GM23338 (cell line): ENCODE results near the gene FAT1. TPM values are rescaled to one million over a fixed set of nuclear protein-coding genes. Genes with fewer than 3 reads are reported as not detected.
A peak's percentile ranks its signal among the peaks of the same experiment; 100 is the strongest.

Experiments used
- ATAC-seq: fragments of 200-7000 bp; cut with Tn5 transposase; 3 replicates; pipeline ENCODE4 v1.9.1; 2020
- DNase-seq: peaks from one replicate; pipeline ENCODE4 v3.0.0-alpha.2; 2015; ENCODE audit warnings: low spot score
- H2AFZ ChIP-seq: fragments of 200-600 bp; sonication (generic); 2 replicates; pipeline ENCODE4 v1.8.0; 2016; ENCODE audit warnings: antibody characterized with exemption, mild to moderate bottlenecking, moderate library complexity
- H3F3A ChIP-seq: fragments of 200-600 bp; sonication (generic); replicated peaks from 2 replicates; pipeline ENCODE4 v1.8.0; 2017; ENCODE audit warnings: antibody characterized with exemption, mixed run types, low read depth
- H3K27ac ChIP-seq: fragments of 200-600 bp; sonication (generic); 2 replicates; pipeline ENCODE4 v1.6.1; 2016; ENCODE audit warnings: low read depth
- H3K27me3 ChIP-seq: fragments of 200-600 bp; sonication (generic); 2 replicates; pipeline ENCODE4 v1.8.0; 2016; ENCODE audit warnings: mild to moderate bottlenecking, mixed run types, moderate library complexity; ENCODE audit not compliant: insufficient read depth
- H3K36me3 ChIP-seq: fragments of 200-600 bp; sonication (generic); 2 replicates; pipeline ENCODE4 v1.8.0; 2016; ENCODE audit warnings: mild to moderate bottlenecking; ENCODE audit not compliant: insufficient read depth
- H3K4me1 ChIP-seq: fragments of 200-600 bp; sonication (generic); 2 replicates; pipeline ENCODE4 v1.8.0; 2016; ENCODE audit warnings: mild to moderate bottlenecking, moderate library complexity; ENCODE audit not compliant: insufficient read depth
- H3K4me2 ChIP-seq: fragments of 200-600 bp; sonication (generic); 2 replicates; pipeline ENCODE4 v1.7.1; 2017; ENCODE audit warnings: mixed run types
- H3K4me3 ChIP-seq: fragments of 200-600 bp; sonication (generic); 2 replicates; pipeline ENCODE4 v1.6.1; 2016; ENCODE audit warnings: mixed run types
- H3K79me2 ChIP-seq: fragments of 200-600 bp; sonication (generic); replicated peaks from 2 replicates; pipeline ENCODE4 v1.8.0; 2017; ENCODE audit warnings: mild to moderate bottlenecking; ENCODE audit not compliant: insufficient read depth
- H3K9me2 ChIP-seq: fragments of 200-600 bp; sonication (generic); 2 replicates; pipeline ENCODE4 v1.8.0; 2017; ENCODE audit not compliant: insufficient read depth
- H4K20me1 ChIP-seq: fragments of 200-600 bp; sonication (generic); replicated peaks from 2 replicates; pipeline ENCODE4 v1.8.0; 2017; ENCODE audit warnings: mild to moderate bottlenecking; ENCODE audit not compliant: insufficient read depth
- H3K27ac Mint-ChIP-seq: 2 replicates; pipeline ENCODE4 v1.8.0; 2020; ENCODE audit warnings: inconsistent platforms, mild to moderate bottlenecking, moderate library complexity, mixed read lengths
- H3K27me3 Mint-ChIP-seq: 3 replicates; pipeline ENCODE4 v1.8.0; 2022; ENCODE audit warnings: low read depth, mild to moderate bottlenecking, moderate library complexity, mixed read lengths, inconsistent platforms; ENCODE audit not compliant: insufficient read depth, poor library complexity
- H3K36me3 Mint-ChIP-seq: 3 replicates; pipeline ENCODE4 v1.8.0; 2021; ENCODE audit warnings: low read depth, mild to moderate bottlenecking, inconsistent platforms, moderate library complexity, mixed read lengths
- H3K4me1 Mint-ChIP-seq: 3 replicates; pipeline ENCODE4 v1.8.0; 2020; ENCODE audit warnings: mild to moderate bottlenecking, inconsistent platforms, mixed read lengths
- H3K4me3 Mint-ChIP-seq: 3 replicates; pipeline ENCODE4 v1.8.0; 2021; ENCODE audit warnings: moderate library complexity, mild to moderate bottlenecking, inconsistent platforms, mixed read lengths
- H3K9me3 Mint-ChIP-seq: 3 replicates; pipeline ENCODE4 v1.8.0; 2020; ENCODE audit warnings: moderate library complexity, mild to moderate bottlenecking, inconsistent platforms, mixed read lengths
- CREB1 ChIP-seq: fragments of 250-450 bp; sonication (Bioruptor Pico); IDR thresholded peaks from 2 replicates; pipeline ENCODE4 v1.5.0; 2020; ENCODE audit warnings: low read depth, mild to moderate bottlenecking, moderate library complexity
- ETS1 ChIP-seq: IDR thresholded peaks from 2 replicates; pipeline ENCODE4 v1.6.1; 2016; ENCODE audit warnings: antibody characterized with exemption
- EZH2 ChIP-seq: fragments of 200-600 bp; sonication (generic); IDR thresholded peaks from one replicate; pipeline ENCODE4 v1.8.0; 2017; ENCODE audit warnings: antibody characterized with exemption, mild to moderate bottlenecking, low read depth; ENCODE audit not compliant: unreplicated experiment
- POLR2AphosphoS5 ChIP-seq: IDR thresholded peaks from 2 replicates; pipeline ENCODE4 v1.6.1; 2016; ENCODE audit warnings: antibody characterized with exemption, low read depth
- STAT1 ChIP-seq: IDR thresholded peaks from one replicate; pipeline ENCODE4 v1.6.1; 2016; ENCODE audit warnings: antibody characterized with exemption; ENCODE audit not compliant: unreplicated experiment
- ZNF114 ChIP-seq: fragments of 250-450 bp; sonication (Bioruptor Pico); IDR thresholded peaks from 2 replicates; pipeline ENCODE4 v1.5.0; 2020; ENCODE audit warnings: mild to moderate bottlenecking, moderate library complexity
- ZNF331 ChIP-seq: fragments of 250-450 bp; sonication (Bioruptor Pico); IDR thresholded peaks from 2 replicates; pipeline ENCODE4 v1.5.0; 2020; ENCODE audit warnings: low read depth, mild to moderate bottlenecking, moderate library complexity
- polyA plus RNA-seq: library from polyadenylated mRNA; unstranded; fragments of >200 nt; fragmentation: Nextera tagmentation; extraction: Ambion mirVana; gene quantifications from 2 replicates; pipeline ENCODE4 v1.2.1, GENCODE V29; 2016
- total RNA-seq: library from RNA; depleted of rRNA; stranded (reverse); fragments of >200 nt; shearing (Covaris generic); gene quantifications from 2 replicates; pipeline ENCODE4 v1.2.3, GENCODE V29; 2014
- TF ChIP-seq, protein P1 (sequence below), 2 experiments: fragments of 200-600 bp in 1 of 2; sonication (generic) in 1 of 2; conservative IDR thresholded peaks; 2 replicates each; pipeline versions ENCODE4 v1.5.1 to v1.6.1; 2016 to 2017; ENCODE audit warnings: antibody characterized with exemption in 2 of 2, low read depth in 2 of 2, mild to moderate bottlenecking in 2 of 2, moderate library complexity in 1 of 2
- TF ChIP-seq, protein P2 (sequence below): IDR thresholded peaks from one replicate; pipeline ENCODE4 v1.6.1; 2018; ENCODE audit warnings: antibody characterized with exemption; ENCODE audit not compliant: unreplicated experiment

The FAT1 gene
- total and polyA plus RNA-seq, 2 experiments from 2014 or later, result 37.6 to 137 TPM

DNA sequence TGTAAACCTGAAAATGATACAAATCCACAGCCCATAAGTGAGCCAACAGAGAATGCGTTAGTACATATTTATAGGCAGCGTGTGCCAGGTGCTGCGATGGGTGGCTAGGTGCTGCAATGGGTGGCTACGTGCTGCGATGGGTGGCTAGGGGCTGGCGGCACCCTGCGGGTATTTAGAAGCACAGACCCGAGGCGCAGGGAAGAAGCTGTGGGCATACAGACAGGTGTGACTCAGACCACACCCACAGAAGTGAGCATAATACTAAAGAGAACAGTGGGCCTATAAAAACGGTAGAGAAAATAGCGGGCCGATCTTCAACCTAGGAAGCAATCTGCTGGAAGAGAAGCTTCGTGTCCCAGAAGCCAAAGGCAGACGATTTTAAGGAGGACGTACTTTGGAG lies 81.1 kb downstream of the FAT1 start (continued):
- TF ChIP-seq, protein P1, sequence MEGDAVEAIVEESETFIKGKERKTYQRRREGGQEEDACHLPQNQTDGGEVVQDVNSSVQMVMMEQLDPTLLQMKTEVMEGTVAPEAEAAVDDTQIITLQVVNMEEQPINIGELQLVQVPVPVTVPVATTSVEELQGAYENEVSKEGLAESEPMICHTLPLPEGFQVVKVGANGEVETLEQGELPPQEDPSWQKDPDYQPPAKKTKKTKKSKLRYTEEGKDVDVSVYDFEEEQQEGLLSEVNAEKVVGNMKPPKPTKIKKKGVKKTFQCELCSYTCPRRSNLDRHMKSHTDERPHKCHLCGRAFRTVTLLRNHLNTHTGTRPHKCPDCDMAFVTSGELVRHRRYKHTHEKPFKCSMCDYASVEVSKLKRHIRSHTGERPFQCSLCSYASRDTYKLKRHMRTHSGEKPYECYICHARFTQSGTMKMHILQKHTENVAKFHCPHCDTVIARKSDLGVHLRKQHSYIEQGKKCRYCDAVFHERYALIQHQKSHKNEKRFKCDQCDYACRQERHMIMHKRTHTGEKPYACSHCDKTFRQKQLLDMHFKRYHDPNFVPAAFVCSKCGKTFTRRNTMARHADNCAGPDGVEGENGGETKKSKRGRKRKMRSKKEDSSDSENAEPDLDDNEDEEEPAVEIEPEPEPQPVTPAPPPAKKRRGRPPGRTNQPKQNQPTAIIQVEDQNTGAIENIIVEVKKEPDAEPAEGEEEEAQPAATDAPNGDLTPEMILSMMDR (conservative IDR thresholded peaks at IDR 0.05; ENCODE audit: low read depth in 2 of 2), result no peak
- TF ChIP-seq POLR2AphosphoS5 (no peak), STAT1 (no peak), ZNF331 (CRISPR knock-in tag) (no peak), EZH2 (no peak), ETS1 (no peak), ZNF114 (CRISPR knock-in tag) (no peak)
- TF ChIP-seq, protein P2, sequence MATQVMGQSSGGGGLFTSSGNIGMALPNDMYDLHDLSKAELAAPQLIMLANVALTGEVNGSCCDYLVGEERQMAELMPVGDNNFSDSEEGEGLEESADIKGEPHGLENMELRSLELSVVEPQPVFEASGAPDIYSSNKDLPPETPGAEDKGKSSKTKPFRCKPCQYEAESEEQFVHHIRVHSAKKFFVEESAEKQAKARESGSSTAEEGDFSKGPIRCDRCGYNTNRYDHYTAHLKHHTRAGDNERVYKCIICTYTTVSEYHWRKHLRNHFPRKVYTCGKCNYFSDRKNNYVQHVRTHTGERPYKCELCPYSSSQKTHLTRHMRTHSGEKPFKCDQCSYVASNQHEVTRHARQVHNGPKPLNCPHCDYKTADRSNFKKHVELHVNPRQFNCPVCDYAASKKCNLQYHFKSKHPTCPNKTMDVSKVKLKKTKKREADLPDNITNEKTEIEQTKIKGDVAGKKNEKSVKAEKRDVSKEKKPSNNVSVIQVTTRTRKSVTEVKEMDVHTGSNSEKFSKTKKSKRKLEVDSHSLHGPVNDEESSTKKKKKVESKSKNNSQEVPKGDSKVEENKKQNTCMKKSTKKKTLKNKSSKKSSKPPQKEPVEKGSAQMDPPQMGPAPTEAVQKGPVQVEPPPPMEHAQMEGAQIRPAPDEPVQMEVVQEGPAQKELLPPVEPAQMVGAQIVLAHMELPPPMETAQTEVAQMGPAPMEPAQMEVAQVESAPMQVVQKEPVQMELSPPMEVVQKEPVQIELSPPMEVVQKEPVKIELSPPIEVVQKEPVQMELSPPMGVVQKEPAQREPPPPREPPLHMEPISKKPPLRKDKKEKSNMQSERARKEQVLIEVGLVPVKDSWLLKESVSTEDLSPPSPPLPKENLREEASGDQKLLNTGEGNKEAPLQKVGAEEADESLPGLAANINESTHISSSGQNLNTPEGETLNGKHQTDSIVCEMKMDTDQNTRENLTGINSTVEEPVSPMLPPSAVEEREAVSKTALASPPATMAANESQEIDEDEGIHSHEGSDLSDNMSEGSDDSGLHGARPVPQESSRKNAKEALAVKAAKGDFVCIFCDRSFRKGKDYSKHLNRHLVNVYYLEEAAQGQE, result no peak

GRCh38 chr4:186634591-186635128 lies 89.0 kb downstream of the FAT1 start:
- no peaks in the 10 kb centered on the region for H4K20me1 ChIP-seq
- H3K9me3 Mint-ChIP-seq, result no peaks in the 10 kb centered on the region
- H3K9me2 ChIP-seq, result no peaks in the 10 kb centered on the region
- peaks cover 23% of the 10 kb centered on the region for H3K4me1 ChIP-seq
- peaks cover 4% of the 10 kb centered on the region for H3K27me3 Mint-ChIP-seq
- no peaks in the 10 kb centered on the region for H3K79me2 ChIP-seq
- no peak for TF ChIP-seq CREB1 (CRISPR knock-in tag)
- peaks cover 6% of the 10 kb centered on the region; the same call in 1 of the 2 replicates for H3K36me3 ChIP-seq
- peaks cover 68% of the 10 kb centered on the region for H3K36me3 Mint-ChIP-seq
- H3K27ac Mint-ChIP-seq, result peak overlapping the region; percentile 89
- H3K27me3 ChIP-seq, result no peaks in the 10 kb centered on the region
- peak overlapping the region; percentile 41; the same call in 2 of the 3 replicates for H3K4me3 Mint-ChIP-seq
- peaks cover 43% of the 10 kb centered on the region for H3K4me1 Mint-ChIP-seq
- no peak for DNase-seq
- H3K27ac ChIP-seq, result peak overlapping the region; percentile 30
- no peak overlapping the region for H2AFZ ChIP-seq
- peak overlapping the region; percentile 10 for H3K4me2 ChIP-seq
- no peak overlapping the region for H3K4me3 ChIP-seq
- no peaks in the 10 kb centered on the region for H3F3A ChIP-seq
- no peak for ATAC-seq
